ENCODE measurements around the gene HVCN1.
"Not testable (repeated sequence)": the region's sequence is repeated elsewhere in the genome, so short reads cannot be mapped to it uniquely, and the experiment has no call there.

The HVCN1 gene

GRCh38 chr12:110688446-110689280, at the start of gene HVCN1:
Gene HVCN1, minus strand, starts transcription at chr12:110689115. Its CDS starts 5,870 bp downstream, at chr12:110683245.
- DNase-seq (ENCODE audit: extremely low read depth, low read depth), result no peak
- TF ChIP-seq CTCF (IDR thresholded peaks at IDR 0.05; ENCODE audit: low read depth, low read length, missing control alignments), result no peak
- H3K4me3 ChIP-seq (replicated peaks; ENCODE audit: low read depth, low read length), result peak within 1 kb of the TSS; percentile 41

GRCh38 chr12:110737532-110737931, 48.6 kb upstream of the HVCN1 start:
- no peak for DNase-seq (ENCODE audit: extremely low read depth, low read depth)
- H3K4me3 ChIP-seq (replicated peaks; ENCODE audit: low read depth, low read length), result 0 out of 2 replicates have a peak overlapping the region, but pooled peaks have one; percentile 5
- no peak for TF ChIP-seq CTCF (IDR thresholded peaks at IDR 0.05; ENCODE audit: low read depth, low read length, missing control alignments)

GRCh38 chr12:110737016-110737415, 48.1 kb upstream of the HVCN1 start:
- H3K4me3 ChIP-seq (replicated peaks; ENCODE audit: low read depth, low read length); DNase-seq (ENCODE audit: extremely low read depth, low read depth): not testable (repeated sequence)

GRCh38 chr12:110733900-110734299, 45.0 kb upstream of the HVCN1 start:
- H3K4me3 ChIP-seq (replicated peaks; ENCODE audit: low read depth, low read length), result no peak overlapping the region
- TF ChIP-seq CTCF (IDR thresholded peaks at IDR 0.05; ENCODE audit: low read depth, low read length, missing control alignments), result no peak
- DNase-seq (ENCODE audit: extremely low read depth, low read depth), result no peak

- no peak for DNase-seq (ENCODE audit: extremely low read depth, low read depth)
- no peak overlapping the region for H3K4me3 ChIP-seq (replicated peaks; ENCODE audit: low read depth, low read length)
- TF ChIP-seq CTCF (IDR thresholded peaks at IDR 0.05; ENCODE audit: low read depth, low read length, missing control alignments), result no peak
These were observed 44.3 kb upstream of the HVCN1 start for GRCh38 chr12:110733089-110733715.

GRCh38 chr12:110732572-110732971, 43.7 kb upstream of the HVCN1 start:
- DNase-seq (ENCODE audit: extremely low read depth, low read depth), result no peak
- no peak for TF ChIP-seq CTCF (IDR thresholded peaks at IDR 0.05; ENCODE audit: low read depth, low read length, missing control alignments)
- no peak overlapping the region for H3K4me3 ChIP-seq (replicated peaks; ENCODE audit: low read depth, low read length)

GRCh38 chr12:110731479-110731878, 42.6 kb upstream of the HVCN1 start:
- H3K4me3 ChIP-seq (replicated peaks; ENCODE audit: low read depth, low read length), result no peak overlapping the region
- no peak for TF ChIP-seq CTCF (IDR thresholded peaks at IDR 0.05; ENCODE audit: low read depth, low read length, missing control alignments)

More at GRCh38 chr12:110731479-110731878, 42.6 kb upstream of the HVCN1 start:
- DNase-seq (ENCODE audit: extremely low read depth, low read depth), result no peak

Measured in HFF-Myc (cell line).